Trophoblast cell (in vitro differentiated cells and primary cell): ENCODE data around the gene SH3GLB2.
"Not testable (repeated sequence)": the region's sequence is repeated elsewhere in the genome, so short reads cannot be mapped to it uniquely, and the experiment has no call there.

ENCODE experiments used
- DNase-seq, 2 donors: peaks; one replicate each; pipeline ENCODE4 v3.0.0-alpha.2; 2016
- H2AFZ ChIP-seq: 2 replicates; pipeline ENCODE4 v1.6.1; 2013; ENCODE audit warnings: low read length, moderate library complexity, mild to moderate bottlenecking; ENCODE audit not compliant: insufficient read depth, poor library complexity
- H2AK5ac ChIP-seq: 2 replicates; pipeline ENCODE4 v1.6.1; 2013; ENCODE audit warnings: mild to moderate bottlenecking, low read length
- H2BK120ac ChIP-seq: 2 replicates; pipeline ENCODE4 v1.6.1; 2013; ENCODE audit warnings: low read length, mild to moderate bottlenecking, moderate library complexity; ENCODE audit not compliant: insufficient read depth, poor library complexity
- H2BK12ac ChIP-seq: 2 replicates; pipeline ENCODE4 v1.6.1; 2013; ENCODE audit warnings: mild to moderate bottlenecking, low read length, moderate library complexity
- H2BK5ac ChIP-seq: 2 replicates; pipeline ENCODE4 v1.6.1; 2013; ENCODE audit warnings: low read length, low read depth, moderate library complexity, mild to moderate bottlenecking; ENCODE audit not compliant: poor library complexity
- H3K14ac ChIP-seq: 2 replicates; pipeline ENCODE4 v1.6.1; 2013; ENCODE audit warnings: mild to moderate bottlenecking, low read length
- H3K18ac ChIP-seq: 2 replicates; pipeline ENCODE4 v1.6.1; 2013; ENCODE audit warnings: mild to moderate bottlenecking, low read length
- H3K23ac ChIP-seq: 2 replicates; pipeline ENCODE4 v1.6.1; 2013; ENCODE audit warnings: low read length
- H3K27ac ChIP-seq: 2 replicates; pipeline ENCODE4 v1.5.1; 2013; ENCODE audit warnings: low read depth, mild to moderate bottlenecking, inconsistent platforms, low read length, moderate library complexity
- H3K27me3 ChIP-seq: 2 replicates; pipeline ENCODE4 v1.6.1; 2013; ENCODE audit warnings: inconsistent platforms, mild to moderate bottlenecking, low read length, moderate library complexity; ENCODE audit not compliant: insufficient read depth
- H3K36me3 ChIP-seq, 2 experiments: 1 replicate in 1 of 2; 2 replicates in 1 of 2; pipeline ENCODE4 v1.6.1; 2013; ENCODE audit warnings: low read length in 2 of 2, mild to moderate bottlenecking in 2 of 2, moderate library complexity in 1 of 2; ENCODE audit not compliant: insufficient read depth in 2 of 2, control insufficient read depth in 1 of 2
- H3K4ac ChIP-seq: 2 replicates; pipeline ENCODE4 v1.6.1; 2013; ENCODE audit warnings: low read depth, mild to moderate bottlenecking, low read length, moderate library complexity
- H3K4me1 ChIP-seq, 2 experiments: 1 replicate in 1 of 2; 2 replicates in 1 of 2; pipeline ENCODE4 v1.6.1; 2013; ENCODE audit warnings: low read length in 2 of 2, mild to moderate bottlenecking in 2 of 2, moderate library complexity in 1 of 2; ENCODE audit not compliant: insufficient read depth in 2 of 2, control insufficient read depth in 1 of 2
- H3K4me2 ChIP-seq: 2 replicates; pipeline ENCODE4 v1.6.1; 2013; ENCODE audit warnings: inconsistent platforms, mild to moderate bottlenecking, low read length, moderate library complexity
- H3K4me3 ChIP-seq: 2 replicates; pipeline ENCODE4 v1.5.1; 2013; ENCODE audit warnings: mild to moderate bottlenecking, low read depth, low read length, inconsistent platforms
- H3K79me1 ChIP-seq: one replicate; pipeline ENCODE4 v1.6.1; 2013; ENCODE audit warnings: low read length
- H3K79me2 ChIP-seq: 2 replicates; pipeline ENCODE4 v1.6.1; 2013; ENCODE audit warnings: low read length, mild to moderate bottlenecking; ENCODE audit not compliant: control insufficient read depth, insufficient read depth, poor library complexity
- H3K9ac ChIP-seq: 2 replicates; pipeline ENCODE4 v1.6.1; 2013; ENCODE audit warnings: mild to moderate bottlenecking, low read length
- H3K9me3 ChIP-seq: 2 replicates; pipeline ENCODE4 v1.6.1; 2013; ENCODE audit warnings: low read depth, mild to moderate bottlenecking, control low read depth, inconsistent platforms, low read length; ENCODE audit not compliant: insufficient read depth
- H4K12ac ChIP-seq: 2 replicates; pipeline ENCODE4 v1.6.1; 2013; ENCODE audit warnings: low read depth, mild to moderate bottlenecking, low read length, moderate library complexity
- H4K8ac ChIP-seq: 2 replicates; pipeline ENCODE4 v1.6.1; 2013; ENCODE audit warnings: low read depth, mild to moderate bottlenecking, low read length, moderate library complexity
- H4K91ac ChIP-seq: one replicate; pipeline ENCODE4 v1.6.1; 2013; ENCODE audit warnings: low read depth, mild to moderate bottlenecking, low read length, moderate library complexity
- WGBS: extraction: QIAGEN DNeasy Blood & Tissue Kit; methylation state at CpG from one replicate; pipeline ENCODE4 v1.1.7; 2013; ENCODE audit warnings: missing lambda C conversion rate; ENCODE audit not compliant: insufficient read length, insufficient coverage; ENCODE audit errors: extremely low coverage; 5-methylcytosine and 5-hydroxymethylcytosine counted together

The SH3GLB2 gene

DNA sequence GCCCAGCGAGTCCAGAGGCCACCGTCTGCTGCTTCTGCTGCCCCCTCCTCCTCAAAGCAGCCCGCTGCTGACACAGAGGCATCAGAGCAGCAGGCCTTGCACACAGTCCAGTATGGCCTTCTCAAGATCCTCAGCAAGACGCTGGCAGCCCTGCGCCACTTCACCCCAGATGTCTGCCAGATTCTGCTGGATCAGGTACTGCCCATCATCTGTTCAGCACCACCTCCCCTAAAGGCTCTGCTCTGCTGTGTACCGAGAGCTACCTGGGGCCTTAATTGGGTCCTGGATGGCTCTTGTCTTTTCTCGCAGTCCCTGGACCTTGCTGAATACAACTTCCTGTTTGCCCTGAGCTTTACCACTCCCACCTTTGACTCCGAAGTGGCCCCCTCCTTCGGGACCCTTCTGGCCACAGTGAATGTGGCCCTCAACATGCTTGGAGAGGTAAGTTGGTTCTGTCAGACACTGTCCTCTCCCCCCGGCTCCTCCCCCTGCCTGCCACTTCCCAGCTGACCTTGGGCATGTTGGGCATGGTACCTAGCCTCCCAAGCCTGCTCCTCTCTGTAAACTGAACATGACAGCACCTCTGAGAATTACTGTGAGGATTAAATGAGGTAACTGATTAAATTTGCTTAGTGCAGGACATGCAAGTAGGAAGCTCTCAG is 22.7 kb downstream of the SH3GLB2 start:
- Histone ChIP-seq H2BK12ac (no peak overlapping the region), H3K79me1 (no peaks in the 10 kb centered on the region), H4K91ac (no peak overlapping the region), H3K36me3 (peaks cover 76 to 81% of the 10 kb centered on the region in 2 experiments), H3K23ac (no peak overlapping the region), H3K4ac (no peak overlapping the region), H2BK120ac (no peak overlapping the region), H2AK5ac (no peak overlapping the region), H2BK5ac (no peak overlapping the region), H3K79me2 (no peaks in the 10 kb centered on the region), H3K18ac (no peak overlapping the region), H2AFZ (no peak overlapping the region), H3K4me3 (peak overlapping the region; percentile 32), H3K4me1 (peaks cover 0 to 4% of the 10 kb centered on the region in 2 experiments), H3K27ac (no peak overlapping the region), H4K12ac (no peak overlapping the region), H3K14ac (no peak overlapping the region), H3K4me2 (no peak overlapping the region), H3K27me3 (no peaks in the 10 kb centered on the region), H3K9ac (no peak overlapping the region), H4K8ac (no peak overlapping the region), H3K9me3 (peaks cover 4% of the 10 kb centered on the region)
- no peak for DNase-seq
- no CpG with 5 or more reads among the region's 10 CpGs for WGBS

DNA sequence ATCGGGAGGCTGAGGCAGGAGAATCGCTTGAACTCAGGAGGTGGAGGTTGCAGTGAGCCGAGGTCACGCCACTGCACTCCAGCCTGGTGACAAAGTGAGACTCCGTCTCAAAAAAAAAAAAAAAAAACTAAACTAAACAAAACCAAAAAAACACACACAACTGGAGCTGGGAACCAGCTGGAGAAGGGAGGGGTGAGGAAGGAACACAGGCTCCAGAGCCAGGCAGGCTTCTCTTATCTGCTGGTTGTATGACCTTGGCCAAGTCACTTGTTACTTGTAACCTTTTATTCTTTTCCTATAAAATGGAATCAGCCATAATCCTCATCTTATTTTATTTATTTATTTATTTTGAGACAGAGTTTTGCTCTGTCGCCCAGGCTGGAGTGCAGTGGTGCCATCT is 24.0 kb downstream of the SH3GLB2 start:
- not testable (repeated sequence) for H3K4me3 ChIP-seq, H3K4me1 ChIP-seq, H3K79me2 ChIP-seq, H4K91ac ChIP-seq, H2AFZ ChIP-seq, H3K9ac ChIP-seq, H3K27ac ChIP-seq, H2BK120ac ChIP-seq, H2BK12ac ChIP-seq, H4K8ac ChIP-seq, H2AK5ac ChIP-seq, H3K4me2 ChIP-seq, H3K79me1 ChIP-seq, H3K9me3 ChIP-seq, H3K27me3 ChIP-seq, H4K12ac ChIP-seq, DNase-seq, H3K23ac ChIP-seq, H3K4ac ChIP-seq, H3K14ac ChIP-seq, H2BK5ac ChIP-seq, H3K18ac ChIP-seq
- no CpG with 5 or more reads among the region's 6 CpGs for WGBS
- peaks cover 76 to 77% of the 10 kb centered on the region in 2 experiments for H3K36me3 ChIP-seq

DNA sequence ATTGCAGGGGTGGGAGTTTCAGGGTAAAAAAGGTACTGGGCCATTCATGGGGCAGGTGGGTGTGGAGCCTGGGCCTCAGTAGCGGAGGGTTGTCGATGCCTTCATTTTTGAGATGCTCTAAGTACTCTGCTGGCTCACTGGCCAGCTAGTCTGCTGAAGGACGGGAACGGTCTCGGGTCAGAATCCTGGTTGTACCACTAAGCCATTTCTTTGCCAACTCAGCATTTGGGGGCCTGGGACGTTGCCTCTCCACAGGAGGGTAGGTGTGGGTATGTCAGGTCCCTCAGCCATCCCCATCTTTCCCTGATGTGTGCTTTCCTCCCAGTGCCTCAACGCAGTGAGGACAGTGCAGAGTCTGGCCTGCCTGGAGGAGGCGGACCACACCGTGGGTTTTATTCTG is 25.1 kb downstream of the SH3GLB2 start:
- Histone ChIP-seq H3K27me3 (no peaks in the 10 kb centered on the region), H3K79me1 (no peaks in the 10 kb centered on the region), H4K12ac (no peak overlapping the region), H3K18ac (no peak overlapping the region), H3K4me2 (no peak overlapping the region), H3K9ac (no peak overlapping the region), H2BK120ac (no peak overlapping the region), H3K36me3 (peaks cover 75 to 77% of the 10 kb centered on the region in 2 experiments), H3K9me3 (peaks cover 7% of the 10 kb centered on the region), H2BK12ac (no peak overlapping the region), H2AK5ac (no peak overlapping the region), H3K23ac (no peak overlapping the region), H3K4me3 (no peak overlapping the region), H2BK5ac (no peak overlapping the region), H3K4me1 (peaks cover 0 to under 1% of the 10 kb centered on the region in 2 experiments), H2AFZ (no peak overlapping the region), H4K91ac (no peak overlapping the region), H3K14ac (no peak overlapping the region), H4K8ac (no peak overlapping the region), H3K4ac (no peak overlapping the region), H3K79me2 (no peaks in the 10 kb centered on the region), H3K27ac (no peak overlapping the region)
- no peak for DNase-seq
- no CpG with 5 or more reads among the region's 9 CpGs for WGBS

DNA sequence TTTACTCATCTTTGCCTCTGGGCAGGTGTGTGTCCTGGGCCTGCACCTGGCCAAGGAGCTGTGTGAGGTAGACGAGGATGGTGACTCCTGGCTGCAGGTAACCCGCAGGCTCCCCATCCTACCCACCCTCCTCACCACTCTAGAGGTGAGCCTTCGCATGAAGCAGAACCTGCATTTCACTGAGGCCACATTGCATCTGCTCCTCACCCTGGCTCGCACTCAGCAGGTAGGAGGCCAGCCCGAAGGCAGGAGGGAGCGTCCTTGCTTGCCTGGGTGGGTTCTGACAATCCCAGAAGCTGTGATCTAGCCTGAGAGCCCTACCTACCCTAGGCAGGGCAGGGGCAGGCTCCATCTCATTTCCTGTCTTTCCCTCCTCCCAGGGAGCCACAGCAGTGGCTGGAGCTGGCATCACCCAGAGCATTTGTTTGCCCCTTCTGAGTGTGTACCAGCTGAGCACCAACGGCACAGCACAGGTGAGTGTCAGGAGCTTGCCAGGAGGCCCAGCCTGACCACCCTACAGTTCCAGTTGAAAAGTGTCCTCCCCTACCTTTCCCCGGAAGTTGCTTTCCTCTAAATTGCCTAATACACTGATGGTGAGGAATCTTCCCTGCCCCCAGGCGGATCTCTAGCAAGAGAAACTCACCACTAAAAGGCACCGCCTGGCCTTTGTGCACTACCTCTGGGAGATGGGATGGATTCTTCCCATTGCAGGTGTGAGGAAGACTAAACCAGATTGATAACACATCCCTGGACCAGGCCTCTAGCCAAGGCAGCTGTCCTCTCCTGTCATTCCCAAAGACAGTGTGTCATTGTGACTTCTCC is 26.4 kb downstream of the SH3GLB2 start:
- Histone ChIP-seq H3K14ac (no peak overlapping the region), H4K12ac (no peak overlapping the region), H3K79me2 (no peaks in the 10 kb centered on the region), H3K9me3 (peaks cover 7% of the 10 kb centered on the region), H4K91ac (no peak overlapping the region), H2AFZ (no peak overlapping the region), H3K23ac (no peak overlapping the region), H3K36me3 (peaks cover 70 to 78% of the 10 kb centered on the region in 2 experiments), H3K18ac (no peak overlapping the region), H3K9ac (no peak overlapping the region), H3K27ac (no peak overlapping the region), H2BK5ac (no peak overlapping the region), H3K79me1 (no peaks in the 10 kb centered on the region), H2AK5ac (no peak overlapping the region), H3K4me3 (no peak overlapping the region), H3K4ac (no peak overlapping the region), H3K4me2 (no peak overlapping the region), H2BK120ac (no peak overlapping the region), H3K4me1 (no peaks in the 10 kb centered on the region), H3K27me3 (no peaks in the 10 kb centered on the region), H4K8ac (no peak overlapping the region), H2BK12ac (no peak overlapping the region)
- no CpG with 5 or more reads among the region's 10 CpGs for WGBS
- DNase-seq, result peak; percentile 66 to 87
